NCI-H510A (cell line): ENCODE measurements around the gene ZNF350.
A peak's percentile ranks its signal among the peaks of the same experiment; 100 is the strongest.
"Not testable (repeated sequence)": the region's sequence is repeated elsewhere in the genome, so short reads cannot be mapped to it uniquely, and the experiment has no call there.

Source experiments
- DNase-seq: peaks from one replicate; lab custom pipeline; 2025; lab: John Stamatoyannopoulos, UW

The ZNF350 gene

DNA sequence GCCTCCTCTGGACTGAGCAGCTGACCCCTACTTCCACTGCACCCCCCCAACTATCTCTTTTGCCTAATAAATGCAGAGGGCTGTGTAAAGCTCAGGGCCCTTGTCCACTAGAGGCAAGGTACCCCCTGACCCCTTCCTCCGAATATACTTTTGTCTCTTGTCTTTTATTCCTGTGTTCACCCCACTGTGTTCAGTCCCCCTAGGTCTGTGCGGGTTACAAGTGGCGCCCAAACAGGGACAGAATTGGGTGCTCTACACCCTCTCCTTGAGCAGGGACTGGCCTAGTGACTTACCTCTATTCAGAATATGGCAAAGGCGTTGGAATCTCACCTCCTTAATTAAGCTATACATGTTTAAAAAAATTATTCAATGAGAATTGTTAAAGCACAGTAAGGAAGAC is 15.0 kb downstream of the ZNF350 start:
- no peak for DNase-seq

DNA sequence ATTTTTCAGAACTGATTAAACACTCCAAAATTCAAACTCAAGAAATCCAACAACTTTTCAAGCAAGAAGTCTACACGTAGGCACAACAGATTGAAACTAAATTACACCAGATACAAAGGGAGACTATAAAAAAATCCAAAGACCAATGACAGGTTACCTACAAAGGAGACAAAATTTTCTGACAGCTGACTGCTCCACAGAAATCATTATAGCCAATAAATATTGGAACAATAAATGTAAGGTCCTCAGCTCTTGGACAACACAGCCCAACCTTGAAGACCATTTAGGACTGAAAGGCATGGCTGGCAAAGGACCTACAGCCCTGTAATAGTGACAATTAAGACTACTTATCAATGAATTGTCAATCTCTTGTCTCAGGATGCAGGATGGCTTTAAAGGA is 15.9 kb downstream of the ZNF350 start:
- no peak for DNase-seq

DNA sequence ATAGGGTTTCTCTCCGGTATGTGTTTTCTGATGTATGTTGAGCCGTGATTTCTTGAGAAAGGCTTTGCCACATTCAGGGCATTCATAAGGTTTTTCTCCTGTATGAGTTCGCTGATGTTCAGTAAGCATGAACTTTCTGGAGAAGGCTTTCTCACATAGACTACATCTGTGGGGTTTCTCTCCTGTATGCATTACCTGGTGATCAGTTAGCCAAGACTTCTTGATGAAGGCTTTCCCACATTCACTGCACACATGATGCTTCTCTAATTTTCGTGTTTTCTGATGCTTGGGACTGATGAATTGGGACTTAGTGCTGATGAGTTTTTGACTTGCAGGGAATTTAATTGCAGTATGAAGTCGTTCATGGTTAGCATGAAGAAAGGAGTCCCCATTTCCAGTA is 21.1 kb downstream of the ZNF350 start:
- DNase-seq: no peak

DNA sequence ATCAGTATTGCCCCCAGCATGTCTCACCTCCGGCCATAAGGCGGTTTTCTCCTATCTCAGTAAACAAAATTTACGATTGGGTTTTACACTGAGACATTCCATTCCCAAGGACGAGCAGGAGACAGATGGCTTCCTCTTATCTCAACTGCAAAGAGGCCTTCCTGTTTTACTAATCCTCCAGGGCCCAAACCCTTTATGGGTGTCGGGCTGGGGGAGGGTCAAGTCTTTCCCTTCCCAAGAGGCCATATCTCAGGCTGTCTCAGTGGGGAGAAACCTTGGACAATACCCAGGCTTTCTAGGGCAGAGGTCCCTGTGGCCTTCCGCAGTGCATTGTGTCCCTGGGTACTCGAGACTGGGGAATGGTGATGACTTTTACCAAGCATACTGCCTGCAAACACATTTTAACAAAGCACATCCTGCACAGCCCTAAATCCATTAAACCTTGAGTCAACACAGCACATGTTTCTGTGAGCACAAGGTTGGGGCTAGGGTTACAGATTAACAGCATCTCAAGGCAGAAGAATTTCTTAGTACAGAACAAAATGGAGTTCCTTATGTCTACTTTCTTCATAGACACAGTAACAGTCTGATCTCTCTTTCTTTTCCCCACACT is 25.9 kb downstream of the ZNF350 start:
- not testable (repeated sequence) for DNase-seq

DNA sequence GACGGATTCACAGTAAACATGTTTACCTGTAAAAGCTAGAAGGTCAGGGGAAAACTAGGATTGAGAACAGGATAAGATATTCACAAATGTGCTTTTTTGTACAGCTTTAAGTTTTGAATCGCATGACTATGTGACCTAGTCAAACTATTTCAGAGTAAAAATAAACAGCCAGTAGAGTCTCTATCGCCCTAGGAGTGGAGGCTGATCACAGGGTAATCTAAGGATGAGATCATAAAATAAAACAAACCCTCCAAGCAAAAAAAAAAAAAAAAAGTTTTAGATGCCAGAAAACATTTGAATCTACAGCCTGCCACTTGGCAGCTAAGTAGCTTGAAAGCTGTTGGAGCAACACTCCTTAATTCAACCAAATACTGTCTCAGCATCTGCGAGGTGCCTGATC is 26.8 kb downstream of the ZNF350 start:
- DNase-seq: no peak

DNA sequence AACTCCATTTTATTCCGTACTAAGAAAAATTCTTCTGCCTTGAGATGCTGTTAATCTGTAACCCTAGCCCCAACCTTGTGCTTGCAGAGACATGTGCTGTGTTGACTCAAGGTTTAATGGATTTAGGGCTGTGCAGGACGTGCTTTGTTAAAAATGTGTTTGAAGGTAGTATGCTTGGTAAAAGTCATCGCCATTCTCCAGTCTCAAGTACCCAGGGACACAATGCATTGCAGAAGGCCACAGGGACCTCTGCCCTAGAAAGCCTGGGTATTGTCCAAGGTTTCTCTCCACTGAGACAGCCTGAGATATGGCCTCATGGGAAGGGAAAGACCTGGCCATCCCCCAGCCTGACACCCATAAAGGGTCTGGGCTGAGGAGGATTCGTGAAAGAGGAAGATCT is 28.8 kb downstream of the ZNF350 start:
- DNase-seq: not testable (repeated sequence)

DNA sequence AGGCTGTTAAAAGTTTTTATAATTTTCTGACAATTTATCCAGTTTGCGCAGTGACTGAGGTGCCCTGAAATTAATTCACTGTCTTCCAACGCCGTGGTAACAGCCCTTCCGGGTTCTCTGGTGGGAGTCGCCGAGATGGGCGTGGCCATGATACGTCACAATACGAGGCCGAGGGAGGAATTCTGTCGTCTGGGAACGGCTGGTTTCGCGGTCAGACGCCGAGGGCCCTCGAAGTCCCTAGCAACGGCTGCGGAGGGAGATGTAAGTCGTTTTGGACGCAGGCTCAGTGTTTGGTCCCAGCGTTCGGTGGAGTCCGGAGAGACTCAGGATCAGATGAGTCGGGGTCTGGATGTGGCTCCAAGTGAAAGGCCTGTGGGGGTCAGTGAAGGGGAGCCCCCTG is 37.7 kb downstream of the ZNF350 start:
- DNase-seq: no peak

DNA sequence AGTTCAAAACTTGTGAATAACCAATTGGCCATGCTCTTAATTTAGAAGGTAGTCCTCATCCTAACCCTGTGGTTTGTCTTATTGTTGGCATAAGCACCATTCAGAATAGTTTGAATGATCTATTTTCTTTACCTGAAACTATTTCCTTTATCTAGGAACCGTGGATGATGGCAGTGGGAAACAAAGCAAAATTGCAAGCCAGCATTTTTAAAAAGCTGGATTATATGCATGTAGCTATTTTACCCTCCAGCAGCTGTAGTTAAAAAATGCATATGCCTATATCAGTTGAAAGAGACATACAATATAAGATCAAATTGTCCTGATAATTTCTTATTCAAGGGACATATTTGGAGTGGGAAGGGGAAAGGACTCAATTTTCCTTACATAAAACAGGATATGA is 40.0 kb downstream of the ZNF350 start:
- no peak for DNase-seq

DNA sequence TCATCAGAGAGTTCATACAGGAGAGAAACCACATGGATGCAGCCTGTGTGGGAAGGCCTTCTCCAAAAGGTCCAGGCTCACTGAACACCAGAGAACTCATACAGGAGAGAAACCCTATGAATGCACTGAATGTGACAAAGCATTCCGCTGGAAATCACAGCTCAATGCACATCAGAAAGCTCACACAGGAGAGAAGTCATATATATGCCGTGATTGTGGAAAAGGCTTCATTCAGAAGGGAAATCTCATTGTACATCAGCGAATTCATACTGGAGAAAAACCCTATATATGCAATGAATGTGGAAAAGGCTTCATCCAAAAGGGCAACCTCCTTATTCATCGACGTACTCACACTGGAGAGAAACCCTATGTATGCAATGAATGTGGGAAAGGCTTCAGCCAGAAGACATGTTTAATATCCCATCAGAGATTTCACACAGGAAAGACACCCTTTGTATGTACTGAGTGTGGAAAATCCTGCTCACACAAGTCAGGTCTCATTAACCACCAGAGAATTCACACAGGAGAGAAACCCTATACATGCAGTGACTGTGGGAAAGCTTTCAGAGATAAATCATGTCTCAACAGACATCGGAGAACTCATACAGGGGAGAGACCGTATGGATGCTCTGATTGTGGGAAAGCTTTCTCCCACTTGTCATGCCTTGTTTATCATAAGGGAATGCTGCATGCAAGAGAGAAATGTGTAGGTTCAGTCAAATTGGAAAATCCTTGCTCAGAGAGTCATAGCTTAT is 41.7 kb downstream of the ZNF350 start:
- no peak for DNase-seq

DNA sequence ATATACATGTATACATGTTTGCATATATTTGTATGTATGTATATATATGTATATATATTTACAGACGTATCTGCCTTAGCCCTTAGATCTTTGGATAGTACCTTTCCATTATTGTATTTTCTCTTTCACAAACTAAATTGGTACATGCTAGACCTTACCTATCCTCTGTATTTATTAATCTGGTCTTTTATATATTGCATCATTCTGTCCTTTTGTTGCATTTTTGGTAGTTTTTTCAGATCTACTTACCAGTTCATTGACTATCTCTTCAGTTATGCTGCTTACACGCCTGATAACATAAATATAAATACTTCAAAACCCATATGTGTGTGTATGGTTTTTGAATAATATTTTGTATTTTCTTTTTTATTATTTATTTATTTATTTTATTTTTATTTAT is 47.7 kb downstream of the ZNF350 start:
- DNase-seq: no peak

DNA sequence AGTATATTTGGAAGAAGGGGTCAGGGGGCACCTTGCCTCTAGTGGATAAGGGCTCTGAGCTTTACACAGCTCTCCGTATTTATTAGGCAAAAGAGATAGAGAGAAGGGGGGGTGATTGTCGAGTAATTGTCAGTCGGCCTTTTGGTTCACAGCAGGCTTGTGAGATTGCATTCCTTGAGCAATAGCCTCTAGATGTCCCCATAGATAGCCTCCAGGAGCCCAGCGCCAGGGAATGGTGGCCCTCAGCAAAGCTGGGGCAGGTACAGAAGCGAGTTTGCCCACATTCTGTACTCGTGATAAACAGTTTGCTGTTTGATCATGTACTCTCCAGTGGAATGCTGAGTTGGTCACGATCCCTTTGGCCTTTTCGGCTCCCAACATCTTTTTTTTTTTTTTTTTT is 54.7 kb downstream of the ZNF350 start:
- no peak for DNase-seq

DNA sequence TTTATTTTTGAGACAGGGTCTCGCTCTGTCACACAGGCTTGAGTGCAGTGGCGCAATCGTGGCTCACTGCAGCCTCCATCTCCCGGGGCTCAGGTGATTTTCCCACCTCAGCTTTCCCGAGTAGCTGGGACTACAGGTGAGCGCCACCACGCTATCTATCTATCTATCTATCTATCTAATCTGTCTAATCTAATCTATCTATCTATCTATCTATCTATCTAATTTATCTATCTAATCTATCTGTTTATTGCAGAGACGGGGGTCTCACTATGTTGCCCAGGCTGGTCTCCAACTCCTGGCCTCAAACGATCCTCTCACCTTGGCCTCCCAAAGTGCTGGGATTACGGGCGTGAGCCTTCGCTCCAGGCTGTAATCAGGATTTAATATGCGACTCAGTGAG is 58.8 kb downstream of the ZNF350 start:
- DNase-seq: no peak

DNA sequence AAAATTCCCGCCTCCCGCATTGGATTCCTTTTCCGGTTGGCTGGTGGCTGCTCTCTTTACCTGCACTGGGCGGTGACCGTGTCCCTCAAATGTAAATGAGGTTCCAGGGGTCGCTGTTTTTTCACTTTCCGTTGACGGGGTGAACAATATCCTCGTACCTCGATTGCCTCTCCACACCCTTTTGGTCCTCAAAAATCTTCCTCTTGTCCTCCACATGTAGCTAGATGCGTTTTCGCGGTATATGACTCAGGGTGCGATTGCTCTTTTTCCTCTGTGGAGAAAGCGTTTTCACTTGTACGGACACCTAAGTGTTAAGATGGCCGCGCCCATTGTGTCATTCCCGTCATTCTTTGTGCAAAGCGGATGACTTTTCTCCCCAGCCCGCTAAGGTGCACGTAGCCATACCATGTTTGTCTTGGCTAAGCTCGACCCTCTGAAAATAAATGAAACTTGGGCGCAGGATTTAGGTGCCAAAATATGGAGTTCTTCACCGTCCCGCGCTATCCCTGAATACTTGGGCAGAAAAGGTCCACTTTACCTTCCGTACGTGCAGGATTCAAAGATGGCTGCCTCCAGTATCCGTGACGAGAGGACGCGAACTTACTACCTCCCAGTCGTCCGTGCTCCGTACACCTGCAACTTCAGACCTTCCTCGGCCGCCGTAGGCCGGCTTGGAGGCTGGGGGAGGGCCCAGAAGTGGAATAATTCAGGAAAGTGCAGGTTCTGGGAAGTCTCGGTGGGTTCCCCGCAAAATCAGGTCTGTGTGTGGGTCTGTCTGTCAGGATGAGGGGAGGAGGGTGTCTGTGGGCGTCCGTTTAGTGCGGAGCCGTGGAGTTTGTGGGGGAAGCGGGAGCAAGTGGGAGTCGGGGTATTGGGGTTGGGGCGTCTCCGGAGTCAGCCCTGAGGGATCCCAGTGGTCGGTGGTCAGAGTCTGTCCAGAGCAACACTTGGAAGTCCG is 59.6 kb downstream of the ZNF350 start, which contains the start of gene ZNF613:
TSS of gene ZNF613 (plus strand) at position 689 of the 958 bp plus-strand sequence. CDS start 8,749 bp downstream, outside the sequence.
- peak; percentile 93 for DNase-seq

DNA sequence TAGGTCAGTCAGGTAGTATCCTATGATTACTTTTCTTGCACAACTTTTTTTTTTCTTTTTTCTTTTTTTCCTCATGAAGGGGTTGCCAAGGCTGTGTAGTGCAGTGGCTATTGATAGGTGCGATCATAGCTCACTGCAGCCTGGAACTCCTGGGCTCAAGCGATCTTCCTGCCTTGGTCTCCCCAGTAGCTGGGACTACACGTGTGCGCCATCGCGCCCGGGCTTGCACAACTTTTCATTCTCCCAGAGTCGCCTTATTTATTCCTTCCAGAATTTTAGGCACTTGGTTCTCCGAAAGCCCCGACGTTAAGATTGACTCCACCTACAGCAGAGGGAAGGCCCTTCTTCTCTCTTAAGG is 60.2 kb downstream of the ZNF350 start:
- no peak for DNase-seq

DNA sequence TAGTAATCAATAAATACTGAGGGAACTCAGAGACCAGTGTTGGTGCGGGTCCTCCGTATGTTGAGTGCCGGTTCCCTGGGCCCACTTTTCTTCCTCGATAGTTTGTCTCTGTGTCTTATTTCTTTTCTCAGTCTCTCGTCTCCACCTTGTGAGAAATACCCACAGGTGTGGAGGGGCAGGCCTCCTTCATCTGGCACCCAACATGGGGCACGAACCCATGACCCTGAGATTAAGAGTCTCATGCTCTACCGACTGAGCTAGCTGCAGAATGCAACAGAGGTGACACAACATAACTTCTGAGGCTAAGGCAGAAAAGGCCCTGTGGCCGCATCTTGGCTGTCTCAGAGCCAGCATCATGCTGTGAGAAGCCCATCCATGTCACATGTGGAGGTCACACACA is 64.7 kb downstream of the ZNF350 start:
- no peak for DNase-seq

DNA sequence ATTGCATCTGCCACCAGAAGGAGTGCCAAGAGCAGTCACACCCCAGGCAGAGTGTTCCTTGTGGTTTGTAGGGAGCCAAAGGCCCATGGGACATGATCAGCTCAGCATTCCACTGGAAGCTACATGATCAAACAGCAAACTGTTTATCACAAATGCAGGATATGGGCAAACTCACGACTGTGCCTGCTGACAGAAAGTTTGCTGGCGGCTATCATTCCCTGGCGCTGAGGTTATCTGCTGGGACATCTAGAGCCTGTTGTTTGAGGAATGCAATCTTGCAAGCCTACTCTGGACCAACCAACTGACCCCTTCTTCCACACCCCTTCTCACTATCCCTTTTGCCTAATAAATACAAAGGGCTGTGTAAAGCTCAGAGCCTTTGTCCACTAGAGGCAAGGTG is 67.0 kb downstream of the ZNF350 start:
- DNase-seq: no peak

DNA sequence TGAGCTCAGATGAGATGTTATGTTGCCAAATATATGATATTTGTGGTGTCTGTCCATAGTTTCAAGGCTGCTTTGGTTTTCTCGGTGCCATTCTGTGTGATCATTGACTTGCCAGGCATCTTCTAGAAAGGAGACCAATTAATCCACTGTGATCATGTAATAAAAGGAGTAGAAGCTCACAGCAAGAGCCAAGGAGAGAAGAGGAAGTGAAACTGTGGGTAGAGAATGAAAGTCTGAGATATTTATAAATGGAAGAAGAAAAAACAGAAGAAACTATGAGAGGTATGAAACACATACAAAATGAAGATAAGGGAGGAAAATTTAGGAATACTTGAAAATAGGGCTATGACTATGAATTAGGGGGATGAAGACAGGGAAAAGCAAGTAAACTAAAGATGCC is 70.5 kb downstream of the ZNF350 start:
- no peak for DNase-seq

DNA sequence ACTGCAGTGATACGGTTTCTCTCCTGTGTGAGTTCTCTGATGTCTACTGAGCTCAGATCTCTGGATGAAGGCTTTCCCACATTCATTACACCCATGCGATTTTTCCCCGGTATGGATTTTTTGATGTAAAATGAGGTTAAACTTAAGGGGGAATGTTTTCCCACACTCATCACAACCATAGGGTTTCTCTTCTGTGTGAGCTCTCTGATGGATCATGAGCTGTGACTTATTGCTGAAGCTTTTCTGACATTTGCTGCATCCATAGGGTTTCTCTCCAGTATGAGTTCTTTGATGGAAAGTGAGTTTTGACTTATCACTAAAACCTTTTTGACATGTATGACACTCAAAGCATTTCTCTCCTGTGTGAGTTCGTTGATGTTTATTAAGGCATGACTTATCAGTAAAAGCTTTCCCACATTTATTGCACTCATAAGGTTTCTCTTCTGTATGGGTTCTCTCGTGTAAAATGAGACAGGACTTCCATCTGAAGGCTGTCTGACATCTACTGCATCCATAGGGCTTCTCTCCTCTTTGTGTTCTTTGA is 71.2 kb downstream of the ZNF350 start:
- DNase-seq: no peak
